Gastrocnemius medialis (tissue), 4 donors: ENCODE results near the gene CD3E.

Experiments used
- CTCF ChIP-seq, 5 experiments: fragments of 450-650 bp in 3 of 5; fragments of 200-600 bp in 2 of 5; sonication (generic) in 2 of 5; IDR thresholded peaks in 4 of 5; conservative IDR thresholded peaks in 1 of 5; 1 replicate in 4 of 5; 2 replicates in 1 of 5; pipeline ENCODE4 v1.5.1; 2016 to 2019; ENCODE audit warnings: antibody characterized with exemption in 5 of 5, mild to moderate bottlenecking in 3 of 5, moderate library complexity in 3 of 5
- POLR2A ChIP-seq, 2 donors: fragments of 450-650 bp; IDR thresholded peaks; one replicate each; pipeline ENCODE4 v1.6.1; 2017; ENCODE audit warnings: antibody characterized with exemption in 2 of 2, mild to moderate bottlenecking in 2 of 2, moderate library complexity in 2 of 2

- no peak for TF ChIP-seq POLR2A (IDR thresholded peaks at IDR 0.05)
- TF ChIP-seq CTCF (IDR thresholded peaks at IDR 0.05 in 4 of 5, conservative IDR thresholded peaks at IDR 0.05 in 1 of 5): peak in 3 of 5 experiments; percentile 18 to 45 (median 34)
Measured at GRCh38 chr11:118295815-118296454, 8.6 kb upstream of the CD3E start.
